T-helper 1 cell treated with Interleukin-12 subunit alpha and Interleukin-12 subunit beta and Interleukin-4 antibody, amounts not matched to agents 30 ng/mL and 1 ng/mL, for 36 hours (primary cell): Measurements from ENCODE around the gene TESK1. TPM values are rescaled to one million over a fixed set of nuclear protein-coding genes. Genes with fewer than 3 reads are reported as not detected.

ENCODE experiments used
- intact Hi-C: fragments of 100-400 bp; cut with micrococcal nuclease; formaldehyde crosslinking; loops from one replicate; pipeline ENCODE4 v1.15.1; 2024
- total RNA-seq: library from RNA; stranded (reverse); gene quantifications from 2 replicates; pipeline ENCODE4 v1.2.3, GENCODE V29; 2022

TESK1 gene, protein sequence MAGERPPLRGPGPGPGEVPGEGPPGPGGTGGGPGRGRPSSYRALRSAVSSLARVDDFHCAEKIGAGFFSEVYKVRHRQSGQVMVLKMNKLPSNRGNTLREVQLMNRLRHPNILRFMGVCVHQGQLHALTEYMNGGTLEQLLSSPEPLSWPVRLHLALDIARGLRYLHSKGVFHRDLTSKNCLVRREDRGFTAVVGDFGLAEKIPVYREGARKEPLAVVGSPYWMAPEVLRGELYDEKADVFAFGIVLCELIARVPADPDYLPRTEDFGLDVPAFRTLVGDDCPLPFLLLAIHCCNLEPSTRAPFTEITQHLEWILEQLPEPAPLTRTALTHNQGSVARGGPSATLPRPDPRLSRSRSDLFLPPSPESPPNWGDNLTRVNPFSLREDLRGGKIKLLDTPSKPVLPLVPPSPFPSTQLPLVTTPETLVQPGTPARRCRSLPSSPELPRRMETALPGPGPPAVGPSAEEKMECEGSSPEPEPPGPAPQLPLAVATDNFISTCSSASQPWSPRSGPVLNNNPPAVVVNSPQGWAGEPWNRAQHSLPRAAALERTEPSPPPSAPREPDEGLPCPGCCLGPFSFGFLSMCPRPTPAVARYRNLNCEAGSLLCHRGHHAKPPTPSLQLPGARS
- 32.6 and 37.1 TPM in 2 replicates for total RNA-seq

DNA sequence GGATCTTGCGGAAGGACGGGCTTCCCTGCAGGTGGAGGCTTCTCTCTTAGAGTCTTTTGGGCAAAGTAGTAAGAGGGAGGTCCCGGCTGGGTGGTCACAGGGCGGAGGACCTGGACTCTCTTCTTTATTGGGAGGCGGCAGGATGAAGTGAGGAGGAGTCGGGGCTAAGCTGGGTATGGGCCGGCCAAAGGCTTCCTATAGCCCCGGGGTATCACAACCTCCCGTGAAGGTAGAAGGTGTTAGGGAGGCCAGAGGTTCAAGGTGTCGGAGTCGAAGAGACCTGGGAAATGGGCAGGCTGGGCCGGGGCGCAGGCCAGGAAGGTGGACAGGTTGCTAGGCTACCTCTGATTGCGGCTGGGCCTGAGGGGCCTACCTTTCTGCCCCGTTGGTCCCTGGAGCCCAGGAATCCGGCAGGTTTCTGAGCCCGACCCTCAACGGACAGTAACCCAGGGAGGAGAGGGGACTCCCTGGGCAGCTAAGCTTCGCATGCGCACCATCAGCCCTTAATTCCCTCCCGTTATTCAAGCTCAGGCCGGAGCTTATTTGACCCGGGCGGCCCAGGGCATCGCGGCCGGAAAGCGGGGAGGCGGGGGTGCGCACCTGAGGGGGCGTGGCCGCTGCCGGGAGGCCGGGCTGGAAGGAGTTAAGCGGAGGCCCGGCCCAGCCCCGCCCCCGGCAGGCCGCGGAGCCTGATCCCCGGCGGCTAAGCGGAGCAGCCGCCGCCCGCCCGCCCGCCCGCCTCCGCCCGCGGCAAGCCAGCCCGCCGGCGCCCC, at the start of gene TESK1:
TESK1 (plus strand) TSS at position 685 of the 773 bp plus-strand sequence. CDS start 358 bp downstream, outside the sequence.
- intact Hi-C loops = loop anchor here (1.0 to 5.0 kb wide), 21 partner anchors 15 to 1227 kb away; partner anchors contain the start of genes ARHGEF39, CCDC107, CREB3 and DNAI1

DNA sequence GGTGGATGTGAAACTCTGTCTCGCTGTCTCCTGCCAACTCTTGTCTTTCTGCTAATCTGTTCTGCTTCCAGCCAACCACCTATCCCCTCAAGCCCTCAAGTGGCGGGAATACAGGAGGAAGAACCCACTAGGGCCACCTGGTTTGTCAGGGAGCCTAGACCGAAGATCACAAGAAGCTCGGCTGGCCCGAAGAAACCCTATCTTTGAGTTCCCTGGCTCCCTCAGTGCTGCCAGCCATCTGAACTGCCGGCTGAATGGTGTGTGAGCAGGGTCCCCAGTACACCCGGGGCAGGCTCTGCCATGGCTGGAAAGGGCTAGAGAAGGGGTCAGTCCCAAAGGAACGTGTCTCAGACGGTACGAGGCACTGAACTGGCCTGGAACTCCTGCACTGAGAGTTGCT, 49.2 kb upstream of the TESK1 start:
- intact Hi-C loops = loop anchor here (2.0 kb wide), 1 partner anchor 297 kb away; no protein-coding TSS in a partner anchor

DNA sequence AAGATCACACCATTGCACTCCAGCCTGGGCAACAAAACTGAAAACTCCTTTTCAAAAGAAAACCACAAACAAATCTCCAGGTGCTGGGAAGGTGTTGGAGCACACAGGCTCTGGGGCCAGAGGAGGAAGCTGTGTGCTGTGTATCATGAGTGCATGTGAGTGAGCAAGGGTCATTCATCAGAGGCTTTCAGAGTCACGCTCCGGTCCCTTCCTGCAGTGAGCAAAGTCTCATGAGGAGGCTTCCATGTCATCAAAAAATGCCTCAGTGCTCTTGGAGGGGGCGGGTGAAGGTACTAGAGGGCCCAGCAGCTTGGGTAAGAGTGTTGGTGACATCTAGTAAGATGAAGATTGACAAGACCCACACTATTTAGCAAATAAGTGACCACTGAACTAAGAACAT, 48.3 kb upstream of the TESK1 start:
- intact Hi-C loops = no loop called here

DNA sequence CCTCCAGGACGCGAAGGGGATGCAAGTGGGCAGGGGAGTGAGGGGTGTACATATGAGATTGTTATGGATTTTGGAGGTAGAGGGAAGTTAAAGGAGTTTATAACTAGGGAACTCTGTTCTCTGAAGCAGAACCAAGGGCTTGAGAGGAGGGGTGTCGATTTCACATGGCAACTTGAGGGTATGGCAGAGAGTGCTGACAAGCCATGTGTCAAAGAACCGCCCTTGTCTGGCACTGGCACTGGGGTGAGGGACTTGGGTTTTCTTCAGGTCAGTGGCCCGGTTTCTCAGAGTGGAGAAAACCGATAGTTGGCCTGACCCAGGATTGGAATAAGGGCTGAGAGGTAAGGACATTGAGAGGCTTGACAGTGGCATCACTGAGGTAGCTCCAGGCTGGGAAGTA, 47.7 kb upstream of the TESK1 start:
- intact Hi-C loops = no loop called here

DNA sequence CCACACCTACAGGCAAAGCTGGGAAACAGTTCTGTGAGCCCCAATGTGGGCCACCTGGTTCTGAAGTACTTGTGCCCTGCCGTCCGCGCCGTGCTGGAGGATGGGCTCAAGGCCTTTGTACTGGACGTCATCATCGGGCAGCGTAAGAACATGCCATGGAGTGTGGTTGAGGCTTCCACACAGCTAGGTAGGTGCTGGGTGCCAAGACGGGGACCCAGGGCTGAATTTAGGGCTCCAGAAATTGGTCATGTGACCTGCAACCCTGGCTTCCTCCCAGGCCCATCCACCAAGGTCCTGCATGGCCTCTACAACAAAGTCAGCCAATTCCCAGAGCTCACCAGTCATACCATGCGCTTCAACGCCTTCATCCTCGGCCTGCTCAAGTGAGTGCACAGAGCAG, 46.9 kb upstream of the TESK1 start:
- intact Hi-C loops = no loop called here

DNA sequence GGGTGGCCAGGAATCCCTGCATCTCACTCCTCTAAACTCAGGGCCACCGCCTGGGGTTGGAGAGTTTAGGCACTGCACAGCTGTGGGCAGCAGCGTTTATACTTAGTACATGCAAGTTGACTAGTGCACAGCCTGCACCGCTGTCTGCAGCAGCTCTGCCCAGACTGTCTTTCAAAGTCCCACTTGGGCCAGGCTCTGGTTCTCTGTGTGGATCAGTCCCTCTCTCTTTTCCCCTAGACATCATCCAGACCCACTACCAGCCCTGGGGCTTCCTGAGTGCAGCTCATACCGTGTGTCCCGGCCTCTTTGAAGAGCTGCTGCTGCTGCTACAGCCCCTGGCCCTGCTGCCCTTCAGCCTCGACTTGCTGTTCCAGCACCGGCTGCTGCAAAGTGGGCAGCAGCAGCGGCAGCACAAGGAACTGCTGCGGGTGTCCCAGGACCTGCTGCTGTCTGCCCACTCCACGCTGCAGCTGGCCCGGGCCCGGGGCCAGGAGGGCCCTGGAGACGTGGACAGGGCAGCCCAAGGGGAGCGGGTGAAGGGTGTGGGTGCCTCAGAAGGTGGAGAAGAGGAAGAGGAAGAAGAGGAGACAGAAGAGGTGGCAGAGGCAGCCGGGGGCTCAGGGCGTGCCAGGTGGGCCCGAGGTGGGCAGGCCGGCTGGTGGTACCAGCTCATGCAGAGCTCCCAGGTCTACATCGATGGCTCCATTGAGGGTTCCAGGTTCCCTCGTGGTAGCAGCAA, 45.1 kb upstream of the TESK1 start:
- intact Hi-C loops = no loop called here

DNA sequence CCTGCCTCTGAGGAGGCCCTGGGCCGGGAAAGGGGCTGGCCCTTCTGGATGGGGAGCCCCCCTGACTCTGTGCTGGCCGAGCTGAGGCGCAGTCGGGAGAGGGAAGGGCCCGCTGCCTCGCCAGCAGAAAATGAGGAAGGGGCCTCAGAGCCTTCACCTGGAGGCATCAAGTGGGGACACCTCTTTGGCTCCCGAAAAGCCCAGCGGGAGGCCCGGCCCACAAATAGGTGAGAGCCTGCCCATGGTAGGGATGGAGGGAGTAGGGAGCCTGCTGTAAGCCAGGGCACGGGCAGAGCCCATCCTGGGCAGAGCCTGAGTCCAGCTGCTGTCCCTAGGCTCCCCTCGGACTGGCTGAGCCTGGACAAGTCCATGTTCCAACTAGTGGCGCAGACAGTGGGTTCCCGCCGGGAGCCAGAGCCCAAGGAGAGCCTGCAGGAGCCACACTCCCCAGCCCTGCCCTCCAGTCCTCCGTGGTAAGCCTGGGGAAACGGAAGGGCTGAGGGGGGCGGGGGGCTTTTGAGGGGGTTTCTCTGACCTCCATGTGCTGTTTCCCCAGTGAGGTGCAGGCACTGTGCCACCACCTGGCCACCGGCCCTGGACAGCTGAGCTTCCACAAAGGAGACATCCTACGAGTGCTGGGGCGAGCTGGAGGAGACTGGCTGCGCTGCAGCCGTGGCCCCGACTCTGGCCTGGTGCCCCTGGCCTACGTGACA, 44.3 kb upstream of the TESK1 start:
- intact Hi-C loops = no loop called here

DNA sequence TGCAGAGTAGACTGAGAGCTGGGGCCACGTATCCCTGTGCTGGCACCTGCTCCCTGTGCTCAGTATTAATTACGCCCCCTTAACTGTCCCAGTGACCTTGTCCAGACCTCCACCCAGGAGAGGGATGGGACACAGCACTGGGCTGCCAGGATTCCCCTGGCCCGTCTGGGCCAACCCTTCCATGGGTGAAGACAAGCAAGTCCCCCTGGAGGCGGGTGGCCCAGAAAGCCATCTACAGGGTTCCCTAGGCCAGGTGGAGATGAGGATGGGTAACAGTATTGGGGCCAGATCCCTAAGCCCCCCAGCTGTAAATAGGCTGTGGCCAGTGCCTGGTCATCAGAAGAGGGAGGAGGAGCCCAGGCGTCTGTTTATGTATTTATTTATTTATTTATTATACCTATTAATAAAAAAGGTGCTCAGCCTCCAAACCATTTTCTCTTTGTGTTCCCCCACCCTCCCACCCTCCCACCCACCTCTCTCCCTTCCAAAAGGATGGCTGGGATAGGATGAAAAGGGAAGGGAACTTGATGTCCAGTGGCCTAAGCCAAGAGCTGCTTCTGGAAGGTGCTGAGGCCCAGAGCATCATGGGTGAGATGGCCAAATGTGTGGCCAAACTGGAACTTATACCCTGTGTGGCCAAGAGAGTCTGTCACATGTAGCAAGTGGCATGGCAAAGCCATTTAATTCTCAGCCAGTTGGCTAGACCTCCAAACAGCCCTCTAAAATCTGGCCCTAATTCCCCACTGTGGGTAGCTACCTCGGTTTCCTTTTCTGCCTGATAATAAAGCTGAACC, 43.4 kb upstream of the TESK1 start:
- intact Hi-C loops = no loop called here

DNA sequence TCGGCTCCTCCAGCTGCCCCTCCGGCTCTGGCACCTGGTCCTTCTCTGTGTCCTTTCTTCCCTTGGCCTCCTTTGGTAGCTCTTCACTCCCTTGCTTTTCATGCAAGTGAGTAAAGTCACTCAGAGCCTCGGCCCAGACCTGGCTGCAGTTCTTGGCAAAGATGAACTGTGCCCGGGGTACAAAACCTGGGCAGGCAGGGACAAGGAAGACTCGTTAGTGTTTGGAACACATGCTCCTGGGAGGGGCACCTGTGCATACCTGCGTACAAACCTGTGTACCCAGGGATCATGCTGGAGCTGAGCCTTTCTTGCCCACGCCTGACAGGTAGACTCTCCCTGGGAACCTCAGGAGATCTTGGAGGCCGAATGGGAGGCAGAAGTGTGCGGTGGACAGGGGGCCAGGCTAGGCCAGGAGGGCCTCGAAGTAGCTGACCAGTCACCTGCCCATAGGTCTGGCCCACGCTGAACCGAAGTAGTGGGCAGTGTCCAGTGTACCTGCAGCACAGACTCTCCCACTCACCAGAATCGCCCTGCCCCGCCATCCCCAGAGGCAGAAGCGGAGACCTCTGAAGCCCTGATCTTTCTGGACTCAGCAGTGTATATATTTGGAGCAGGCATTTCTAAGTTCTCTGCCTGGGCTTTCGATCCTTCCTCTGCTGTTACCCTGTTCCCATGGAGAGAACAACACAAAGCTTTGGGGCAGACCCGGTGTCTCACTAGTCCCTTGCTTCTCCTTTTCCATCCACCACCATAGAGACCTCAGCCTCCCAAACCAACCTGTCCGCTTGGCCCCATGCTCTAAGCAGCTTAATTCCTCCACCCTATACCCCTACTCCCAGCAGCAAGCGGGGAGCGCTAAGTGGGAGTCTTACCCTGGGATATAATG, 41.9 kb upstream of the TESK1 start:
- intact Hi-C loops = no loop called here

DNA sequence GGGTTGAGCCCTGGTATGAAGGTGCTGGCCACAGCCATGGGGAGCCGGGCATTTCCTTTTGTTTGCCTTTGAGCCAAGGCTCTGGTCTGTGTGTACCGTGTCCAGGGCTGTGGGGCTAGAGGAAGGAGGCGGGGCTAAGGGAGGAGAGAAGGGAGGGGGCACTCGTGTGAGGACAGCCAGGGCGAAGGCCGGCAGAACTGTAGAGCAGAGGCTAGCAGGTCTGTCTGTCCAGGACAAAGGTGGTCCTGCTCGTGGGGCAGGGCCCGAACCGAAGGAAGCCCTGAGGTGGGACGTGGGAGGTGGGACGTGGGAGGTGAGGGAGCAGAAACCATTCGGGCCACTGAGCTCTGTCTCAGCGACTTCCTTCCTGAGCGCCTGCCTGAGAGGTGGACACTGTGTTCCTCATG, 41.3 kb upstream of the TESK1 start:
- intact Hi-C loops = no loop called here

DNA sequence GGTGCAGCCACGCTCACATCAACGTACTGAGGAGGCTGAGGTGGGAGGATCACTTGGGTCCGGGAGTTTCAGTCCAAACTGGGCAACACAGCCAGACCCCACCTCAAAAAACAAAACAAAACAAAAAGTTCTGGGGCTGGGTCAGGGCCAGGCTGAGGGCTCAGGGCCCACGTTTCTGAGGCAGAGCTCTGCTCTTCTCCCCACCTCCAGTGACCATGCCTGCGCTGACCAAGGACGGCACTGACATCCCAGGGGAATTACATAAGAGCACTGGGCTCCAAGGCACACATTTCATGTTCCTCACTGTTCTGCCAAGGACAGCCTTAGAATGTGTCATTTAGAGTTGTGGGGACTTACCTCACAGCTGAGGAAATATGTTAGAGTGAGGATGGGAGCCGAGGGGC, 40.4 kb upstream of the TESK1 start:
- intact Hi-C loops = no loop called here

DNA sequence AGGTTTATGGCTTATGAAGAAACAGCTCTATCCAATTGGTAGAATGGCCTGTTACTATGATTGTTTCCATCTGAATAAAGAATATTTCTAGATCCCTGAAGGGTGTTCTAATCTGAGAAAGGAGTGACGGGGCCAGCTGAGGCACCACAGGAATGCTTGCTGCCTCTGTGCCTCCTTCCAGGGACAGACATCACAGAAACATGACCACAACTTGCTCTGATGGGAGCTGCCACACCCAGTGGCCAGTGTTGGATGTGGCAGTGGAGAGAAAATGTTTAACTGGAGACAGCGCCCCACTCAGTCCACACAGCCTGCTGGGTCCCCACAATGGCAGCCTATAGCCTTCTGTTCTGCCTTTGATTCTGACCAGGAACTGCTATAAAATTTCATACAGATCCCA, 38.6 kb upstream of the TESK1 start:
- intact Hi-C loops = no loop called here

DNA sequence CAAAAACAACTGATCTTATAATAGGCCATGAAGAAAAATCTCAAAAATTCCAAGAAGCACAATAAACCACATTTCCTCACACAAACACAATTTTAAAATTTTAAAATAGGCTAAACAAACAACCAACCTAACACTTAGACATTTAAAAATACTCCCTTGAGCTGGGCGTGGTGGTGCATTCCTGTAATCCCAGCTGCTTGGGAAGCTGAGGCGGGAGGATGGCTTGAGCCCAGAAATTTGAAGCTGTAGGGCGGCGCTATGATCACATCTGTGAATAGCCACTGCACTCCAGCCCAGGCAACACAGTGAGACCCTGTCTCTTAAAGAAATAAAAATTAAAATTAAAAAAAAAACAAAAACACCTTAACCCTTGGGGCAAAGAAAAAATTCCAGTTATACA, 36.9 kb upstream of the TESK1 start:
- intact Hi-C loops = no loop called here

DNA sequence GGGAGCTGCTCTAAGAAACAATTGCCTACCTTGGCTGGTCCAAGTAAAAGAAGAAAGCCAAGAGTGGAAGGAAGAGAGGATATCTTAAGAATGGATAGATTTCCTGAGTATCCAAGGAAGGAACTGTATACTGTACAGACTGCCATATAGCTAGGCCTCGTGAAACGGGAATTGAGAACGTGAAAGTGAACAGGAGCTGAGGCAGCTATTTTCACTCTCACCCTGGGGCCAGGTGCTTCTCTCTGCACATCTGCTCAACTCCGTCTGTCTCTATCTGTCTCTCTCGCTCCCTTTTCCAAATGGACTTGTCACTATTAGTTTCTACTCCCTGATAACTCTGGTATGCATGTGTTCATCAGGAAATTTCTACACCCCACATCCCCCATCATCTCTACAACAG, 35.9 kb upstream of the TESK1 start:
- intact Hi-C loops = no loop called here

DNA sequence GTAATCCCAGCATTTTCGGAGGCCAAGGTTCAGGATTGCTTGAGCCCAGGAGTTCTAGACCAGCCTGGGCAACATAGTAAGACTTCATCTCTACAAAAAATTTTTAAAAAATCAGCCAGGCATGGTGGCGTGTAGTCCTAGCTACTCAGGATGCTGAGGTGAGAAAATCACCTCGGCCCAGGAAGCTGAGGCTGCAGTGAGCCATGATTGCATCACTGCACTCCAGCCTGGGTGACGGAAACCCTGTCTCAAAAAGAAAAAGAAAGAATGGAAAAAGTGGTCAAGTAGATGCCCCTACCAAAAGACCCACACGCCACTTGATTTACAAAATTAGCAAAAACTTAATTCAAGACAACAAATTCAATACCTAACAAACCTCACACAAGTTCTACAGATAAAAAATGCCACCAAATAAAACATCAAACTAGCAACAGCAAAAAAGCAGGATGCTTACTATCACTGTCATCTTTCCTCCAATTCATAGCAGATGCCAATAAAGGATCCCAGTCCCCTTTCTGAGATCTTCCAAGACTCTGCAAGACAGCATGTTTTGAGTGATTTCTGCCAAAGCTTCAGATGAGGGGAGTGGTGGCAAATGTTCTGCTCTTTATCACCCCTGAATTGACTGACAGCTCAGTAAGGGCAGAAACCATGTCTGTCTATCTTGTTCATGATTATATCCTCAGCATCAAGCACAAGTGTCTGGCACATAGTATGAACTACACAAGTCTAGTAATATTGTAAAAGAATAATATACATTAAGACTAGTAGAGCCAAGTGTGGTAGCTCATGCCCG, 34.2 kb upstream of the TESK1 start:
- intact Hi-C loops = loop anchor here (1.0 to 5.0 kb wide), 2 partner anchors 33 to 79 kb away; partner anchors contain the start of gene RUSC2

DNA sequence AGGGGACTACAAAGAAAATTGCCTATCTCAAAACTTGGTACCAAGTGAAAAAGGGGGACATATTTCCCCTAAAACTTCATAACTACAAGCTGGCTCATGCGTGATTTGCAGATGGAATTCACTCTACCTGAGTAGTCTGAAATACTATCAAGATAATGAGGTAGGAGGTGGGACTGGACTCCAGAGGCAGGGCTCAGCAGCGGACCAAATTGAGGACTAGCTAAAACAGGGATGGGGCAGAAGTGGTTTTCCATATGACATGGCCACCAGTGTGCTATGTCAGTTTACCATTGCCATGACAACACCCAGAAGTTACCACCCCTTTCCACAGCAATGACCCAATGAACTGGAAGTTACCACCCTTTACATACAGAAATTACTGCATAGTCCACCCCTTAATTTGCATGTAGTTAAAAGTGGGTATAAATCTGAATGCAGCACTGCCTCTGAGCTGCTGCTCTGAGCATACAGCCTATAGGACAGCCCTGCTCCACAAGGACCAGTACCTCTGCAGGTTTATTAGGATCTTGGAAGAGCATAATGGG, 30.4 kb upstream of the TESK1 start:
- intact Hi-C loops = loop anchor here (5.0 kb wide), 1 partner anchor 82 kb away; the partner anchor contains the start of gene RUSC2

DNA sequence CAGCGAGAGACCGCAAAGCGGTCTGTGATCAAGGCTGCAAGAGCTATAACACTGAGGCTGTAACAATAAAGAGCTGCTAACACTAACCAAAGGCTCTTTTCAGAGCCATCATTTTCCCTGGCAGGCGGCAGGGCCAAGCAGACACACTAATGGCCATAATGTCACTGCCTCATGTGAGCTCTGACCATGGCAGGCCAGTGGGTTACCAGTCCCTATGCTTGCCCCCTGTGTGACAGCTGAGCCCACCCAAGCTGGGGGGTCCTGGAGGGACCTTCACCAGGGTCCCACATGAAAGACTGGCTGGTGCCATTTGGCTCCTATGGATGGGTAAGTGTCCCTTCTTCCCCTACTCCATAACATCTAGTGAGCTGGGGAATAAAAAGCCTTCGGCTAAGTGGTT, 29.6 kb upstream of the TESK1 start:
- intact Hi-C loops = no loop called here

DNA sequence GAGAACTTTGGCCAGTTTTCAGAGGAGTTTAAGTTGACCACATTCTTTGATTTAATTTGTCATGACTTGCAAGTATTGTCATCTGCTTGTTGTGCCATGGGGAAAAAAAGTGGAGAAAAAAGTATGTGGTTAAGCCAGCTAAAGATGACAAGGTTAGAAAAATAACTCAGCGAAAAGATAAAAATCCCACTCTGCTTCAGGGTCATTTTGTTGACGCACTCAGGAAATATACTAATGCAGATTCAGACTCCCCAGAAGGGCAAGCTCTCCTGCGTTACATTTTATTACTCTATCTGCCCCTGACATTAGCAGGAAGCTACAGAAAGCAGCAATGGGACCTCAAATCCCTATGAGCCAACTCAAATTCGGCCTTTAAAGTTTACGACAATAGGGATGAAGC, 27.6 kb upstream of the TESK1 start:
- intact Hi-C loops = no loop called here
